Trophoblast cell (in vitro differentiated cells and primary cell): Measurements from ENCODE around the gene ZNF608.

ENCODE experiments used
- DNase-seq, 2 donors: peaks; one replicate each; pipeline ENCODE4 v3.0.0-alpha.2; 2016
- H2AFZ ChIP-seq: 2 replicates; pipeline ENCODE4 v1.6.1; 2013; ENCODE audit warnings: low read length, moderate library complexity, mild to moderate bottlenecking; ENCODE audit not compliant: insufficient read depth, poor library complexity
- H2AK5ac ChIP-seq: 2 replicates; pipeline ENCODE4 v1.6.1; 2013; ENCODE audit warnings: mild to moderate bottlenecking, low read length
- H2BK120ac ChIP-seq: 2 replicates; pipeline ENCODE4 v1.6.1; 2013; ENCODE audit warnings: low read length, mild to moderate bottlenecking, moderate library complexity; ENCODE audit not compliant: insufficient read depth, poor library complexity
- H2BK12ac ChIP-seq: 2 replicates; pipeline ENCODE4 v1.6.1; 2013; ENCODE audit warnings: mild to moderate bottlenecking, low read length, moderate library complexity
- H2BK5ac ChIP-seq: 2 replicates; pipeline ENCODE4 v1.6.1; 2013; ENCODE audit warnings: low read length, low read depth, moderate library complexity, mild to moderate bottlenecking; ENCODE audit not compliant: poor library complexity
- H3K14ac ChIP-seq: 2 replicates; pipeline ENCODE4 v1.6.1; 2013; ENCODE audit warnings: mild to moderate bottlenecking, low read length
- H3K18ac ChIP-seq: 2 replicates; pipeline ENCODE4 v1.6.1; 2013; ENCODE audit warnings: mild to moderate bottlenecking, low read length
- H3K23ac ChIP-seq: 2 replicates; pipeline ENCODE4 v1.6.1; 2013; ENCODE audit warnings: low read length
- H3K27ac ChIP-seq: 2 replicates; pipeline ENCODE4 v1.5.1; 2013; ENCODE audit warnings: low read depth, mild to moderate bottlenecking, inconsistent platforms, low read length, moderate library complexity
- H3K27me3 ChIP-seq: 2 replicates; pipeline ENCODE4 v1.6.1; 2013; ENCODE audit warnings: inconsistent platforms, mild to moderate bottlenecking, low read length, moderate library complexity; ENCODE audit not compliant: insufficient read depth
- H3K36me3 ChIP-seq, 2 experiments: 1 replicate in 1 of 2; 2 replicates in 1 of 2; pipeline ENCODE4 v1.6.1; 2013; ENCODE audit warnings: low read length in 2 of 2, mild to moderate bottlenecking in 2 of 2, moderate library complexity in 1 of 2; ENCODE audit not compliant: insufficient read depth in 2 of 2, control insufficient read depth in 1 of 2
- H3K4ac ChIP-seq: 2 replicates; pipeline ENCODE4 v1.6.1; 2013; ENCODE audit warnings: low read depth, mild to moderate bottlenecking, low read length, moderate library complexity
- H3K4me1 ChIP-seq, 2 experiments: 1 replicate in 1 of 2; 2 replicates in 1 of 2; pipeline ENCODE4 v1.6.1; 2013; ENCODE audit warnings: low read length in 2 of 2, mild to moderate bottlenecking in 2 of 2, moderate library complexity in 1 of 2; ENCODE audit not compliant: insufficient read depth in 2 of 2, control insufficient read depth in 1 of 2
- H3K4me2 ChIP-seq: 2 replicates; pipeline ENCODE4 v1.6.1; 2013; ENCODE audit warnings: inconsistent platforms, mild to moderate bottlenecking, low read length, moderate library complexity
- H3K4me3 ChIP-seq: 2 replicates; pipeline ENCODE4 v1.5.1; 2013; ENCODE audit warnings: mild to moderate bottlenecking, low read depth, low read length, inconsistent platforms
- H3K79me1 ChIP-seq: one replicate; pipeline ENCODE4 v1.6.1; 2013; ENCODE audit warnings: low read length
- H3K79me2 ChIP-seq: 2 replicates; pipeline ENCODE4 v1.6.1; 2013; ENCODE audit warnings: low read length, mild to moderate bottlenecking; ENCODE audit not compliant: control insufficient read depth, insufficient read depth, poor library complexity
- H3K9ac ChIP-seq: 2 replicates; pipeline ENCODE4 v1.6.1; 2013; ENCODE audit warnings: mild to moderate bottlenecking, low read length
- H3K9me3 ChIP-seq: 2 replicates; pipeline ENCODE4 v1.6.1; 2013; ENCODE audit warnings: low read depth, mild to moderate bottlenecking, control low read depth, inconsistent platforms, low read length; ENCODE audit not compliant: insufficient read depth
- H4K12ac ChIP-seq: 2 replicates; pipeline ENCODE4 v1.6.1; 2013; ENCODE audit warnings: low read depth, mild to moderate bottlenecking, low read length, moderate library complexity
- H4K8ac ChIP-seq: 2 replicates; pipeline ENCODE4 v1.6.1; 2013; ENCODE audit warnings: low read depth, mild to moderate bottlenecking, low read length, moderate library complexity
- H4K91ac ChIP-seq: one replicate; pipeline ENCODE4 v1.6.1; 2013; ENCODE audit warnings: low read depth, mild to moderate bottlenecking, low read length, moderate library complexity
- WGBS: extraction: QIAGEN DNeasy Blood & Tissue Kit; methylation state at CpG from one replicate; pipeline ENCODE4 v1.1.7; 2013; ENCODE audit warnings: missing lambda C conversion rate; ENCODE audit not compliant: insufficient read length, insufficient coverage; ENCODE audit errors: extremely low coverage; 5-methylcytosine and 5-hydroxymethylcytosine counted together

Gene ZNF608

GRCh38 chr5:124729720-124730359 is 16.6 kb downstream of the ZNF608 start:
- no CpG with 5 or more reads among the region's 1 CpG for WGBS
- Histone ChIP-seq H4K8ac (no peak overlapping the region), H3K14ac (no peak overlapping the region), H3K27me3 (no peaks in the 10 kb centered on the region), H2BK12ac (no peak overlapping the region), H3K9ac (no peak overlapping the region), H2BK5ac (no peak overlapping the region), H2BK120ac (no peak overlapping the region), H3K79me2 (peaks cover 2% of the 10 kb centered on the region), H3K27ac (no peak overlapping the region), H3K9me3 (no peaks in the 10 kb centered on the region), H3K4me1 (peaks cover 3 to 10% of the 10 kb centered on the region in 2 experiments), H4K12ac (no peak overlapping the region), H3K79me1 (peaks cover 2% of the 10 kb centered on the region), H3K18ac (no peak overlapping the region), H2AFZ (no peak overlapping the region), H3K23ac (no peak overlapping the region), H3K36me3 (no peaks in the 10 kb centered on the region), H2AK5ac (no peak overlapping the region), H4K91ac (no peak overlapping the region), H3K4me2 (no peak overlapping the region), H3K4me3 (no peak overlapping the region), H3K4ac (no peak overlapping the region)
- no peak for DNase-seq

DNA sequence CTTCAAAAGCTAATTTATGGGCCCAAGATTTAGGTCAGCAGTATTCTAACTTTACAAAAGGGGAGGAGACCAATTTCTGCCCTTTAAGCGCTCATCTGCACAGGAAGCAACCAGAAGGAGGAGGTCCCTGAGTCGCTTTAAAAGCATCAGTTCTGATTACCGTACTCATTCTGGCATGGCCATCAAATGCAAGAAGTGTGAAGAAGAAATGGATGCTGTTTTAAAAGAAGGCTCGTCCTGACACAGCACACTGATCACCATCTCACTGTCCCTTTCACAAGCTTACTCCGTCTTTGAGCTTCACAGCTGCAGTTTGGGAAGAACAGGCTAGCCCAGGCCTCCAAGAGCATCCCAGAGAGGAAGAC is 17.5 kb downstream of the ZNF608 start:
- WGBS: no CpG with 5 or more reads among the region's 5 CpGs
- Histone ChIP-seq H3K4me2 (no peak overlapping the region), H3K79me1 (no peaks in the 10 kb centered on the region)

GRCh38 chr5:124728331-124728967 is 18.0 kb downstream of the ZNF608 start:
- H3K4me1 ChIP-seq: peaks cover 3 to 7% of the 10 kb centered on the region in 2 experiments
- no peak overlapping the region for H3K18ac ChIP-seq
- WGBS: no CpG with 5 or more reads among the region's 5 CpGs
- H3K4me2 ChIP-seq: no peak overlapping the region
- H3K14ac ChIP-seq: no peak overlapping the region
- no peaks in the 10 kb centered on the region for H3K79me1 ChIP-seq
- H3K23ac ChIP-seq: no peak overlapping the region
- H3K4me3 ChIP-seq: no peak overlapping the region
- no peak overlapping the region for H4K12ac ChIP-seq
- H2BK12ac ChIP-seq: no peak overlapping the region
- DNase-seq: no peak
- no peaks in the 10 kb centered on the region for H3K9me3 ChIP-seq
- no peaks in the 10 kb centered on the region for H3K36me3 ChIP-seq
- no peaks in the 10 kb centered on the region for H3K27me3 ChIP-seq
- no peak overlapping the region for H2AK5ac ChIP-seq
- no peak overlapping the region for H3K4ac ChIP-seq
- H2BK120ac ChIP-seq: no peak overlapping the region
- H3K9ac ChIP-seq: no peak overlapping the region
- no peak overlapping the region for H3K27ac ChIP-seq
- no peak overlapping the region for H2AFZ ChIP-seq
- peaks cover 2% of the 10 kb centered on the region for H3K79me2 ChIP-seq
- H4K8ac ChIP-seq: no peak overlapping the region
- no peak overlapping the region for H4K91ac ChIP-seq
- no peak overlapping the region for H2BK5ac ChIP-seq

More for the DNA sequence above, 17.5 kb downstream of the ZNF608 start:
- H3K4me3 ChIP-seq: no peak overlapping the region
- peaks cover 2% of the 10 kb centered on the region for H3K79me2 ChIP-seq
- no peak overlapping the region for H4K12ac ChIP-seq
- H3K9ac ChIP-seq: no peak overlapping the region
- peaks cover 3 to 7% of the 10 kb centered on the region in 2 experiments for H3K4me1 ChIP-seq
- peak overlapping the region; percentile 9 for H4K8ac ChIP-seq
- H3K14ac ChIP-seq: no peak overlapping the region
- no peak for DNase-seq
- H3K9me3 ChIP-seq: no peaks in the 10 kb centered on the region
- H2AK5ac ChIP-seq: no peak overlapping the region
- no peak overlapping the region for H2BK120ac ChIP-seq
- H3K4ac ChIP-seq: no peak overlapping the region
- H3K27ac ChIP-seq: no peak overlapping the region
- H3K36me3 ChIP-seq: no peaks in the 10 kb centered on the region
- no peak overlapping the region for H4K91ac ChIP-seq
- peak overlapping the region; percentile 31 for H2BK5ac ChIP-seq
- H3K18ac ChIP-seq: peak overlapping the region; percentile 90
- no peak overlapping the region for H3K23ac ChIP-seq
- H2BK12ac ChIP-seq: no peak overlapping the region
- H2AFZ ChIP-seq: no peak overlapping the region
- H3K27me3 ChIP-seq: no peaks in the 10 kb centered on the region

- no peak overlapping the region for H3K9ac ChIP-seq
- no peak overlapping the region for H3K18ac ChIP-seq
- H4K91ac ChIP-seq: no peak overlapping the region
- peaks cover 2% of the 10 kb centered on the region for H3K79me2 ChIP-seq
- no peak overlapping the region for H2AK5ac ChIP-seq
- DNase-seq: no peak
- no peak overlapping the region for H3K4me3 ChIP-seq
- WGBS: no CpG with 5 or more reads among the region's 5 CpGs
- no peak overlapping the region for H2BK120ac ChIP-seq
- no peaks in the 10 kb centered on the region for H3K27me3 ChIP-seq
- no peaks in the 10 kb centered on the region for H3K79me1 ChIP-seq
- H3K4ac ChIP-seq: no peak overlapping the region
- H3K36me3 ChIP-seq: no peaks in the 10 kb centered on the region
- no peak overlapping the region for H3K27ac ChIP-seq
- H3K9me3 ChIP-seq: no peaks in the 10 kb centered on the region
- H3K14ac ChIP-seq: no peak overlapping the region
- H4K8ac ChIP-seq: no peak overlapping the region
- no peak overlapping the region for H2BK12ac ChIP-seq
- no peak overlapping the region for H3K23ac ChIP-seq
- H2AFZ ChIP-seq: no peak overlapping the region
- no peaks in the 10 kb centered on the region for H3K4me1 ChIP-seq
- no peak overlapping the region for H2BK5ac ChIP-seq
- no peak overlapping the region for H4K12ac ChIP-seq
- no peak overlapping the region for H3K4me2 ChIP-seq
These were observed 19.6 kb downstream of the ZNF608 start for GRCh38 chr5:124726631-124727362.
